PFSK-1 (cell line): Measurements from ENCODE around the gene GDF15.

Experiments used
- POLR2AphosphoS5 ChIP-seq: IDR thresholded peaks from 2 replicates; pipeline ENCODE4 v1.6.1; 2012; ENCODE audit warnings: low read depth, mild to moderate bottlenecking, control low read depth, low read length, moderate library complexity
- REST ChIP-seq, 2 experiments: IDR thresholded peaks; 2 replicates each; pipeline versions ENCODE4 v1.6.1 to v1.8.0; 2011 to 2012; ENCODE audit warnings: low read depth in 2 of 2, low read length in 2 of 2, control low read depth in 1 of 2, inconsistent platforms in 1 of 2, mild to moderate bottlenecking in 1 of 2, moderate library complexity in 1 of 2; ENCODE audit not compliant: insufficient read depth in 1 of 2
- TAF1 ChIP-seq: IDR thresholded peaks from 2 replicates; pipeline ENCODE4 v1.6.1; 2012; ENCODE audit warnings: low read length, control low read depth, borderline replicate concordance; ENCODE audit not compliant: insufficient read depth

GRCh38 chr19:18357041-18357440 lies 28.9 kb upstream of the GDF15 start:
- TF ChIP-seq TAF1 (no peak), REST (IDR thresholded peaks at IDR 0.05; ENCODE audit: insufficient read depth in 1 of 2, low read depth in 2 of 2, low read length in 2 of 2) (no peak), POLR2AphosphoS5 (no peak)
